Colonic mucosa (tissue), 4 donors: ENCODE data around the gene CANX. TPM values are rescaled to one million over a fixed set of nuclear protein-coding genes. Genes with fewer than 3 reads are reported as not detected.

Experiments
- DNase-seq: peaks from one replicate; pipeline ENCODE4 v3.0.0-alpha.2; 2020
- H3K27ac ChIP-seq: fragments of 200-600 bp; one replicate; pipeline ENCODE4 v1.8.0; 2021
- H3K27me3 ChIP-seq: fragments of 200-600 bp; one replicate; pipeline ENCODE4 v1.8.0; 2021
- H3K36me3 ChIP-seq: fragments of 200-600 bp; one replicate; pipeline ENCODE4 v1.8.0; 2021
- H3K4me1 ChIP-seq: fragments of 200-600 bp; one replicate; pipeline ENCODE4 v1.8.0; 2021; ENCODE audit warnings: mild to moderate bottlenecking
- H3K4me3 ChIP-seq: fragments of 200-600 bp; one replicate; pipeline ENCODE4 v1.8.0; 2021
- H3K9ac ChIP-seq, 2 donors: one replicate each; pipeline ENCODE4 v1.7.0; 2013; ENCODE audit warnings: control low read depth in 2 of 2, low read depth in 2 of 2, low read length in 2 of 2
- H3K9me3 ChIP-seq: fragments of 200-600 bp; one replicate; pipeline ENCODE4 v1.8.0; 2021
- intact Hi-C: fragments of 100-400 bp; cut with DNase I; formaldehyde crosslinking; loops from one replicate; pipeline ENCODE4 v1.14.1; 2022
- total RNA-seq, 2 donors: library from RNA; stranded (reverse); fragmentation: NEBNext Ultra II Directional in 1 of 2; extraction: Animal tissue kit (Norgen Biotek cat#: 25700) in 1 of 2; gene quantifications; one replicate each; pipeline ENCODE4 v1.2.1, GENCODE V29; 2021
- TF ChIP-seq, protein P1 (sequence below): fragments of 200-600 bp; IDR thresholded peaks from one replicate; pipeline ENCODE4 v1.8.0; 2022; ENCODE audit warnings: antibody characterized with exemption, mild to moderate bottlenecking
- donor health status: healthy.
- donor health status: DM: no; HTN: no; CAD: no.
- donor health status: DM: no; HTN: no; CAD: no.

The CANX gene
- total RNA-seq, 2 donors from 2014 or later = 571 to 818 TPM

DNA sequence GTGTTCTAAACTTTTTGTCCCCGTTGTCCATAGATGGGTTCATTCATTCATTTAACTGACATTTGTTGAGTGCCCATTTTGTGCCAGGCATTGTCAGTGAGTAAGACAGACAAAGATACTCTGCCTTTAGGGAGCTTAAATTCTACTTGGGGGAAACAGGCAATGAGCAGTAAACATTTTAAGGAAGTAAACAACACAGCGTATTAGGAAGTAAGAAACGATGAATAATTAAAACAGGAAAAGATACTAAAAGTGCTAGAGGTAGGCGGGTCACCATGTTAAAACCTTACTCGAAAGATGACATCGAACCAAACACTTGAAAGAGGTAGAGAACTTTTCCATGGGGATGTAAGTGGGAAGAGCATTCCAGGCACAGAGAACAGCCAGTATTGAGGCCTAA, 28.3 kb downstream of the CANX start:
- no peak for DNase-seq
- intact Hi-C loops = loop anchor here (10.0 kb wide), 1 partner anchor 112 kb away; no protein-coding TSS in a partner anchor
- Histone ChIP-seq H3K27ac (no peak overlapping the region), H3K4me3 (no peak overlapping the region), H3K27me3 (no peaks in the 10 kb centered on the region), H3K36me3 (peaks cover 26% of the 10 kb centered on the region), H3K9ac (no peak overlapping the region), H3K9me3 (no peaks in the 10 kb centered on the region), H3K4me1 (no peaks in the 10 kb centered on the region)
- TF ChIP-seq, protein P1, sequence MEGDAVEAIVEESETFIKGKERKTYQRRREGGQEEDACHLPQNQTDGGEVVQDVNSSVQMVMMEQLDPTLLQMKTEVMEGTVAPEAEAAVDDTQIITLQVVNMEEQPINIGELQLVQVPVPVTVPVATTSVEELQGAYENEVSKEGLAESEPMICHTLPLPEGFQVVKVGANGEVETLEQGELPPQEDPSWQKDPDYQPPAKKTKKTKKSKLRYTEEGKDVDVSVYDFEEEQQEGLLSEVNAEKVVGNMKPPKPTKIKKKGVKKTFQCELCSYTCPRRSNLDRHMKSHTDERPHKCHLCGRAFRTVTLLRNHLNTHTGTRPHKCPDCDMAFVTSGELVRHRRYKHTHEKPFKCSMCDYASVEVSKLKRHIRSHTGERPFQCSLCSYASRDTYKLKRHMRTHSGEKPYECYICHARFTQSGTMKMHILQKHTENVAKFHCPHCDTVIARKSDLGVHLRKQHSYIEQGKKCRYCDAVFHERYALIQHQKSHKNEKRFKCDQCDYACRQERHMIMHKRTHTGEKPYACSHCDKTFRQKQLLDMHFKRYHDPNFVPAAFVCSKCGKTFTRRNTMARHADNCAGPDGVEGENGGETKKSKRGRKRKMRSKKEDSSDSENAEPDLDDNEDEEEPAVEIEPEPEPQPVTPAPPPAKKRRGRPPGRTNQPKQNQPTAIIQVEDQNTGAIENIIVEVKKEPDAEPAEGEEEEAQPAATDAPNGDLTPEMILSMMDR = no peak

DNA sequence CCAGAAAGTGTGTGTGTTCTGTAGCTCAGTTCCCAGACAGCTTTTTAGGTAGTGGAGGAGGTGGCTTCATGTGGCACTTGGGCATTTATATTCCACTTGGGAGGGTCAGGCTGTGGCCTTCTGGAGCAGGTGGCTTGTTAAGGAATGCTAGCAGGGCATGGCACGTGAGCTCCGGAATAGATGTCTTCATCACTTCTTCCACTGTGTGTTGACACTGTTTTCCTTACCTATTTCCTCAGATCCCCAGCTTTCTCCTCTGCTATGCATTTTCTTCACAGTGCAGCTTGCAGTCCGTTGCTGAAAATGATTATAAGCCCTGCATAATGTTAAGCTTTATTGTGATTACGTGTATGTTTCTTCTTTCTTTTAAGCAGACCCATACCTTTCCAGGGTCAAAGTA, 30.5 kb downstream of the CANX start:
- Histone ChIP-seq H3K4me1 (peaks cover 5% of the 10 kb centered on the region), H3K9ac (no peak overlapping the region), H3K36me3 (peaks cover 15% of the 10 kb centered on the region), H3K4me3 (no peak overlapping the region), H3K27me3 (no peaks in the 10 kb centered on the region), H3K9me3 (no peaks in the 10 kb centered on the region), H3K27ac (no peak overlapping the region)
- intact Hi-C loops = loop anchor here (10.0 kb wide), 1 partner anchor 115 kb away; no protein-coding TSS in a partner anchor
- TF ChIP-seq, protein P1 = no peak
- no peak for DNase-seq

DNA sequence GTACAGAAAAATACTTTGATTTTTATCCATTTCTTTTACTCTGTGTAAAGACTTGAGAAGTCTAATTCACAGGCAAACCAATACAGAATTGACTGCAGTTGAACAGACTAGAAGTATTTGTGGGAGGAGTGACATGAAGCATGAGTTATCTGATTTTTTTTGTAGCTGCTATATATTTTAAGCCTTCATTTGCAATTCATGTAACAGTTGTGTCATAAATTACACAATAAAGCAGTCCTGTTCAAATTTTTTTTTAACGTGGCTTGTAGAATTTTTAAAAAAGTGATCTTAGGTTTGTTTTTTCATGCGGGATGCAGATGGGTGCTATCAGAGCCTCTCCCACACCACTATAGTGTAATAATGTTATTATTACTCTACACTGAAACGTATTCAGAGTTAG, 31.0 kb downstream of the CANX start:
- Histone ChIP-seq H3K4me3 (no peak overlapping the region), H3K9ac (no peak overlapping the region), H3K27me3 (no peaks in the 10 kb centered on the region), H3K36me3 (peaks cover 11% of the 10 kb centered on the region), H3K27ac (no peak overlapping the region), H3K9me3 (no peaks in the 10 kb centered on the region), H3K4me1 (peaks cover 9% of the 10 kb centered on the region)
- TF ChIP-seq, protein P1 = no peak
- no peak for DNase-seq
- intact Hi-C loops = loop anchor here (5.0 to 10.0 kb wide), 2 partner anchors 32 to 115 kb away; partner anchors contain the start of gene CANX

DNA sequence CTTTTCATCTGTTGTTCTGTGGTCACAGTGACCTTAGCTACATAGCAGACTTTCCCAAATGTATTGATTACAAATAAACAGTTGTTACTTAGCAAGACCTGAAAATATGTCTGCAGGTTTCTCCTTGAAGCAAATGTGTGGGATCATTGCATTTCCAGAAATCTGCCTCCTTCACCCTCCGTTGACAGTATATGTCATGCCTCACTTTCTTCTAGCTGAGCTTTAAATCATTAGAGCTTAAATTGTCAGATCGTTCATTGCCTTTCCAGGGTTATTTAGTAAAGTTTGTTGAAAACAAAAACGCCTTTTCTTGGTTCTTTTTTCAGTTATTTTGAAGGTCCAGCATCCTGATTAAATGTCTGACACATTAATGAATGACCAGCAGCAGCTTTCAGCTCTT, 31.6 kb downstream of the CANX start:
- intact Hi-C loops = loop anchor here (5.0 kb wide), 1 partner anchor 33 kb away; the partner anchor contains the start of gene CANX

DNA sequence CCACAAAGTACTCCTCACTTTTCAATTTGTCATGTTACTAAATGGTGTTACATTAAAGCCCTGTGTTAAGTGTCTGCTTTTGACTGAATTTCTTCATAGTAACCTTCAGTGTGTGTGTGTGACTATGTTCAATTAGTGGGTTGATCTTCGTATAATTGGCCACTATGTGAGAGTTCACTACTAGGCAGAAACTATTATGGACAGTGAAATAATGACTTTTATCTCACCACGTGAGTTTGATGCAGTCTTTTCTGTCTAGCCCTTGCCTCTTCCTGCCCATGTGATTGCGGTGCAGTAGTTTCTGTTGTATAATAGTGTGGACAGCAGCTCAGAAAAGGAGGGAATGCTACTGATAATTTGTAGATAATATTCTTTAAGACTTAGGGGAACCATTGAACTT, 32.1 kb downstream of the CANX start:
- Histone ChIP-seq H3K27me3 (no peaks in the 10 kb centered on the region), H3K9me3 (no peaks in the 10 kb centered on the region), H3K27ac (no peak overlapping the region), H3K9ac (no peak overlapping the region), H3K4me1 (peaks cover 11% of the 10 kb centered on the region), H3K36me3 (peaks cover 6% of the 10 kb centered on the region), H3K4me3 (no peak overlapping the region)
- TF ChIP-seq, protein P1 = no peak
- no peak for DNase-seq
- intact Hi-C loops = loop anchor here (5.0 kb wide), 1 partner anchor 34 kb away; the partner anchor contains the start of gene CANX

More for the DNA sequence above, 31.6 kb downstream of the CANX start:
- TF ChIP-seq, protein P1 = no peak
- H3K36me3 ChIP-seq = peaks cover 6% of the 10 kb centered on the region
- no peak overlapping the region for H3K9ac ChIP-seq
- H3K27ac ChIP-seq = no peak overlapping the region
- H3K4me1 ChIP-seq = peaks cover 11% of the 10 kb centered on the region
- H3K4me3 ChIP-seq = no peak overlapping the region
- DNase-seq = no peak
- no peaks in the 10 kb centered on the region for H3K27me3 ChIP-seq
- no peaks in the 10 kb centered on the region for H3K9me3 ChIP-seq
